ENCODE data around the gene SLC25A6.

SLC25A6 gene

DNA sequence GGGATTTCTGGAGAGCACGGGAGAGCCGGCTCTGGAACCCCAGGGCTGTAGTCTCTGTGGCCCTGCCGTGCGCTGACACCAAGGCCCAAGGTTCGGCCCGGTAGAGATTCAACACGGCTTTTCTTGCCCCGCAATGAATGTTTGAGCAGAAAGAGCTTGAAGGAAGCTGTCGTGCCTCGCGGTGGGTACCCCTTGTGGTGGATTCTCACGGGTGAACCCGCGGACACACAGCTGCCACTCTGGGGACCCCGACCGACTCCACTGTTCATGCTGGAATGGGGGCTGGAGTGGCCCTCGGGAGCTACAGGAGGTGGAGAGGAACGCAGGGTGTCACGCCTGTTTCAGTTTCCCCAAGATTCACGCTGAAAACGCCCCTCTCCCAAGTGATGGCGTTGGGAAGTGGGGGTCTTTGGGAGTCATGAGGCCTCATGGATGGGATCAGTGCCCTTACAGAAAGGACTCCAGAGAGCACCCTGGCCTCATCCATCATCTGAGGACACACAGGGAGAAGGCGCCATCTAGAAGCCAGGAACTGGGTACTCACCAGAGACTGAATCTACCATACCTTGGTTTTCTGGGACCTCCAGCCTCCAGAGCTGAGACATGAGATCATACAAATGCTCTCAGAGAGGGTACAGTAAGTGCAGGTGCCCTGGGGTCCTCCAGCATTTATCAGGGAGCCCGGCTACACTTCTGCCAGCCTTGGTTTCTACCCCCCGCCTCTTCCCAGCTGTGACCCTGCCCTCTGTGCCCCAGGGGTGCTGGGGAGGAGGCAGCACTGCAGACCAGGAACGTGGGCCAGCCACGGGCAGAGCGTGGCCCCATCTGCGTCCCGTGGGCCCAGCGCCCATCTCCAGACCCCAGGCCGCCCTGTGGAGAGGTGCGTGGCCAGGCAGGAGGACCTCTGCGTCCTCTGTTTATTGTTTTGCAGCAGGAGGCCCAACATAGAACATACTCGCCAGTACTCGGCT is 6.4 kb downstream of the SLC25A6 start:
- no peaks in the 10 kb centered on the region for H3K27me3 ChIP-seq (ENCODE audit: insufficient read depth, low read length)
- no peak overlapping the region for H3K27ac ChIP-seq (ENCODE audit: low read depth, low read length, poor library complexity, severe bottlenecking)
- H3K79me2 ChIP-seq (ENCODE audit: insufficient read depth, low read length) = peaks cover 8% of the 10 kb centered on the region
- no peak overlapping the region for H3K4me3 ChIP-seq (ENCODE audit: low read depth, low read length, poor library complexity, severe bottlenecking)
- H2AFZ ChIP-seq (ENCODE audit: low read length) = no peak overlapping the region
- TF ChIP-seq, protein P1, sequence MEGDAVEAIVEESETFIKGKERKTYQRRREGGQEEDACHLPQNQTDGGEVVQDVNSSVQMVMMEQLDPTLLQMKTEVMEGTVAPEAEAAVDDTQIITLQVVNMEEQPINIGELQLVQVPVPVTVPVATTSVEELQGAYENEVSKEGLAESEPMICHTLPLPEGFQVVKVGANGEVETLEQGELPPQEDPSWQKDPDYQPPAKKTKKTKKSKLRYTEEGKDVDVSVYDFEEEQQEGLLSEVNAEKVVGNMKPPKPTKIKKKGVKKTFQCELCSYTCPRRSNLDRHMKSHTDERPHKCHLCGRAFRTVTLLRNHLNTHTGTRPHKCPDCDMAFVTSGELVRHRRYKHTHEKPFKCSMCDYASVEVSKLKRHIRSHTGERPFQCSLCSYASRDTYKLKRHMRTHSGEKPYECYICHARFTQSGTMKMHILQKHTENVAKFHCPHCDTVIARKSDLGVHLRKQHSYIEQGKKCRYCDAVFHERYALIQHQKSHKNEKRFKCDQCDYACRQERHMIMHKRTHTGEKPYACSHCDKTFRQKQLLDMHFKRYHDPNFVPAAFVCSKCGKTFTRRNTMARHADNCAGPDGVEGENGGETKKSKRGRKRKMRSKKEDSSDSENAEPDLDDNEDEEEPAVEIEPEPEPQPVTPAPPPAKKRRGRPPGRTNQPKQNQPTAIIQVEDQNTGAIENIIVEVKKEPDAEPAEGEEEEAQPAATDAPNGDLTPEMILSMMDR (IDR thresholded peaks at IDR 0.05; ENCODE audit: low read length) = no peak
- no peak for TF ChIP-seq EZH2 (IDR thresholded peaks at IDR 0.05; ENCODE audit: borderline replicate concordance, low read length)
- peaks cover 74% of the 10 kb centered on the region for H3K36me3 ChIP-seq (ENCODE audit: insufficient read depth, low read length)
- peaks cover 7% of the 10 kb centered on the region for H3K4me1 ChIP-seq (ENCODE audit: insufficient read depth, low read length, severe bottlenecking)
- H3K9me2 ChIP-seq (ENCODE audit: low read depth, low read length) = no peaks in the 10 kb centered on the region
- 0 out of 2 replicates have a peak, but pooled peaks cover 2% of the 10 kb centered on the region for H3F3A ChIP-seq (ENCODE audit: insufficient read depth, low read length)
- no peak overlapping the region for H3K4me2 ChIP-seq (ENCODE audit: low read length)
- no peaks in the 10 kb centered on the region for H3K9me3 ChIP-seq (ENCODE audit: low read length)
- no peaks in the 10 kb centered on the region for H4K20me1 ChIP-seq (ENCODE audit: insufficient read depth, low read length)
- H3K9ac ChIP-seq (ENCODE audit: low read length) = no peak overlapping the region

DNA sequence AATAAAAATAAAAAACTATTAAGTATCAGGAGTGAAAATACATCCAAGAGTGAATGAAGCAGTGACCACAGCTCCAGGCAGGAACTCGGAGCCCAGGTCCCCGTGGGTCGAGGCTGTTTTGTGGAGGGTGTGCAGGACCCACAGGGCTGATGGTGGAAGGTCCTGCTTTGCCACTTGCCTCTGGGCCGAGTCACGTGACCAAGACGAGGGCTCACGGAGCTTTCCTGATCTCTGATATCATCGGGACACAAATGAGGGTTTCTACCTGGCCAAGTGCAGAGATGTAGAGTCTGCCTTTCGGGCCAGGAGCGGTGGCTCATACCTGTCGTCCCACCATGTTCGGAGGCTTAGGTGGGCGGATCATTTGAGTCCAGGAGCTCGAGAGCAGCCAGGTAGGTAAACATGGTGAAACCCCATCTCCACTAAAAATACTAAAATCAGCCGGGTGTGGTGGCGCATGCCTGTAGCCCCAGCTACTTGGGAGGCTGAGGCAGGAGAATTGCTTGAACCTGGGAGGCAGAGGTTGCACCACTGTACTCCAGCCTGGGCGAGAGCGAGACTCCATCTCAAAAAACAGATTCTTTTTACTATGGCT is 7.2 kb downstream of the SLC25A6 start:
- peaks cover 66% of the 10 kb centered on the region for H3K36me3 ChIP-seq (ENCODE audit: insufficient read depth, low read length)
- 0 out of 2 replicates have a peak, but pooled peaks cover 2% of the 10 kb centered on the region for H3F3A ChIP-seq (ENCODE audit: insufficient read depth, low read length)
- no peaks in the 10 kb centered on the region for H3K9me3 ChIP-seq (ENCODE audit: low read length)

DNA sequence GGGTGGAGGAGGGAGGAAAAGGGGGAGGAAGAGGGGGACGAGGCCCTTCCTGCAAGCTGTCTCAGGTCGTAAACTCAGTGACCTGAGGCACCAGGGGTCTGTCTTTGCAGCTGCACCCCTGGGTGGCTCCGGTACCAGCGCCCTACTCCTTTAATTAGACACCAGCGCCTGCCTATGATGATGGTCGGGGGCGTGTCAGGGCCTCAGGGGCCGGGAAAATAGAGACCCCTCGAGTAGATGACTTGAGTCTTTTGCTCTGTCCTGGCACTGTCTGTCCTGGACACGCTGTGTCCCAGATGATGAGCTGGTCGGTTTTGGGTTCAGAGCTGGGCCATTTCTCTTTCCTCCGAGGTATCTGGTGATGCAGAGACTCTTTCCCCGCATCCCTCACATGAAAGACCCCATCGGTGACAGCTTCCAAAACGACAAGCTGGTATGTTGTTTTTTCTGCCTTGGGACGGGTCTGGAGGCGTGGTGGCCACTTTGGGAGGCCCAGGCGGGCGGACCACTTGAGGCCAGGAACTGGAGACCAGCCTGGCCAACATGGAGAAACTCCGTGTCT is 11.2 kb downstream of the SLC25A6 start:
- TF ChIP-seq, protein P1 (IDR thresholded peaks at IDR 0.05; ENCODE audit: low read length) = no peak
- no peak for TF ChIP-seq EZH2 (IDR thresholded peaks at IDR 0.05; ENCODE audit: borderline replicate concordance, low read length)
- Histone ChIP-seq H3K9ac (ENCODE audit: low read length) (no peak overlapping the region), H3K4me1 (ENCODE audit: insufficient read depth, low read length, severe bottlenecking) (no peaks in the 10 kb centered on the region), H2AFZ (ENCODE audit: low read length) (no peak overlapping the region), H3K4me2 (ENCODE audit: low read length) (no peak overlapping the region), H3K9me3 (ENCODE audit: low read length) (no peaks in the 10 kb centered on the region), H3F3A (ENCODE audit: insufficient read depth, low read length) (0 out of 2 replicates have a peak, but pooled peaks cover 2% of the 10 kb centered on the region), H3K79me2 (ENCODE audit: insufficient read depth, low read length) (no peaks in the 10 kb centered on the region), H3K36me3 (ENCODE audit: insufficient read depth, low read length) (peaks cover 26% of the 10 kb centered on the region), H3K27me3 (ENCODE audit: insufficient read depth, low read length) (no peaks in the 10 kb centered on the region), H3K27ac (ENCODE audit: low read depth, low read length, poor library complexity, severe bottlenecking) (no peak overlapping the region), H3K9me2 (ENCODE audit: low read depth, low read length) (no peaks in the 10 kb centered on the region), H4K20me1 (ENCODE audit: insufficient read depth, low read length) (no peaks in the 10 kb centered on the region), H3K4me3 (ENCODE audit: low read depth, low read length, poor library complexity, severe bottlenecking) (no peak overlapping the region)

More for the DNA sequence above, 7.2 kb downstream of the SLC25A6 start:
- H3K4me2 ChIP-seq (ENCODE audit: low read length) = no peak overlapping the region
- no peak overlapping the region for H3K27ac ChIP-seq (ENCODE audit: low read depth, low read length, poor library complexity, severe bottlenecking)
- H3K9me2 ChIP-seq (ENCODE audit: low read depth, low read length) = no peaks in the 10 kb centered on the region
- H4K20me1 ChIP-seq (ENCODE audit: insufficient read depth, low read length) = no peaks in the 10 kb centered on the region
- H3K27me3 ChIP-seq (ENCODE audit: insufficient read depth, low read length) = no peaks in the 10 kb centered on the region
- no peak overlapping the region for H2AFZ ChIP-seq (ENCODE audit: low read length)
- H3K4me1 ChIP-seq (ENCODE audit: insufficient read depth, low read length, severe bottlenecking) = no peaks in the 10 kb centered on the region
- no peak overlapping the region for H3K9ac ChIP-seq (ENCODE audit: low read length)
- TF ChIP-seq, protein P1 (IDR thresholded peaks at IDR 0.05; ENCODE audit: low read length) = no peak
- no peak for TF ChIP-seq EZH2 (IDR thresholded peaks at IDR 0.05; ENCODE audit: borderline replicate concordance, low read length)
- peaks cover under 1% of the 10 kb centered on the region; the same call in 1 of the 2 replicates for H3K79me2 ChIP-seq (ENCODE audit: insufficient read depth, low read length)
- H3K4me3 ChIP-seq (ENCODE audit: low read depth, low read length, poor library complexity, severe bottlenecking) = no peak overlapping the region

All from OCI-LY1 (cell line).